HG03280 (cell line): Measurements from ENCODE around the gene MACROD1.

Source experiments
- ATAC-seq: cut with Tn5 transposase; IDR thresholded peaks from one replicate; pipeline ENCODE4 v1.9.1; 2021; ENCODE audit warnings: mild to moderate bottlenecking, moderate library complexity; ENCODE audit not compliant: unreplicated experiment

MACROD1 gene

DNA sequence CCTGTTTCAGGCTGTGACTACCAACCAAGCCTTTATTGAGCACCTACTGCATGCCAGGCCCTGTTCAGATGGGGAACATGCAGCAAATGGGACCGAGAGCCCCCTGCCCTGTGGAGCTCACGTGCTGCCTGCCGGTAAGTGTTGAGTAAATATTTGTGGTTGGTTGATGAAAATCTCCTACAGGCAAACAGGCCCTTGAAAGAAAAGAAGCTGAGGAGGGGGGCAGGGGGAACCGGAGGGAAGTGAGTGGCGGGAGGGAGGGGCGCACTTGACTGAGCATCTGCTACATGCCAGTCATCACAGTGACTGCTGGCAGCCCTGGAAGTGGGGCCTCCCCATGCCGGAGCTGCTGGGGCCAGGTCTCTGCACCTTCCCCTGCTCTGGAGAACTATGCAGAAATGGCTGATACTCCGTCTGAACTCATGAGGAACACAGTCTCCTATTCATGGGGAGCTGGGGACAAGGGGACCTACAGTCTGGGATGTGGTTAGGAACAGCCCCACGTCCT, 34.2 kb downstream of the MACROD1 start:
- no peak for ATAC-seq

DNA sequence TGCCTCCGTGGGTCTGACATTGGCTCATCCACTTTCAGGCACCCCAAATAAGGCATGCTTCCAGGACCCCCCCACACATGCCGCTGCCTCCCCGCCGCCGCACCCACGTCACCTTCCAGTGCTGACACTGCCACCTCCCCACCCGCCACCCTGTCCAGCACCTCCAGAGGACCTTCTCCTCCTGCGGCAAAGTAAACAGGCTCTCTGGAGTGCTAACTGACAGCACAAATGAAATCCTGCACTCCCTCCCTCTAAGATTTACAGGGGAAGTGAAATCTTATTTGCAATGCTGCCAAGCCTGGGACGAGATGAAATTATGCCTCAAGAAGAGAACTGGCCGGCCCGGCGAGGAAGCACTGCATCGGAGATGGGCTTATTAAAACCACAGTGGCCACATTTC, 35.3 kb downstream of the MACROD1 start:
- no peak for ATAC-seq

DNA sequence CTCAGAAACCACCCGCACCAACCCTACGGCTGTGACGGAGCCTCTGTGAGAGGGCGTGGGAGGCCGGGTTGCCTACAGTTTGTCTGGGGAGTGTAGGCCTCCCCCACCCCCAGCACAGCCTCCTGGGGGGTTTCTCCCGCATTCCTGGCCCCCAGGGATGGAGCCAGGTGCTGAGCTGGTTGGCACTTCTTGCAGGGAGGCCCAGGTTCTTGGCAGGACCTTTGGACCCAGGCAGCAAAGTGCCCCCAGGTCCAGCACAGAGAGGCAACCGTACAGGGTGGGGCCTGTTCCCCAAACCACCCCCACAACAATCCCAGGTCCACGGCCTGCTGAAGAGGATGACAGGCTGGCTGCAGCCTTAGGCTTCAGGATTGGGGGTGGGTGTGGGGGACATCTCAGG, 36.5 kb downstream of the MACROD1 start:
- no peak for ATAC-seq

DNA sequence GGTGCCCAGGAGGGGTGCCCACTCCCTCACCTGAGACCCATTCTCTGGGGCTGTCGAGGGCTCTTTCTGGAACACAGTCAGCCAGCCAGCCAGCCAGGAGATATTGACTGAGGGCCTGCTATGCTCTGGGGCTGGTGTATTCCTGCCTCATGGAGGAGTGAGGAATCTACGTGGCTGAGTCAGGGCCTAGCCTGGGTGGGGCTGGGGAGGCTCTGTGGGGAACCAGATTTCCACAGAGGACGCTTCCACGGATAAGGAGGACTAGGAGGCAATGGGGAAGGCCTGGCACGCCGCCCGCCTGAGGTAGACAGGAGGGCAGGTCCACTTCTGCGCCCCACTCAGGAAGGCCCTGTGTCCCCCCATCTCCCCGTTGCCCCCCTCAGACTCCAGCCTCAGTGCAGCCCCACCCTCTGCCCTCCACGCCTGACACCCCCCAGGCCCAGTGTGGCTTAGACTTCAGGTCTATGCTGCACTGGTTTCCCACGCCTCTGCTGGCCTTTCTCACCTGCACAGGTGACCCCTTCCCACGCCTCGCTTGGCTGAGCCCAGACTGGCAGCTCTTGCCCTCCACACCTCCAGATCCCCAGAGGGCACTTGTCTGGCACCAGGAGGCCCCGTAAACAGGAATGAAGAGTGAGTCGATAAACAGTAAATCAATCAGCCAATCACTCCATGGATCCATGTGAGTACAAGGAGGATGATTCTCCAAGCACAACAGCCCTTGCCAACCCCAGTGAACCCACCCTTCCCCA, 37.5 kb downstream of the MACROD1 start:
- no peak for ATAC-seq

DNA sequence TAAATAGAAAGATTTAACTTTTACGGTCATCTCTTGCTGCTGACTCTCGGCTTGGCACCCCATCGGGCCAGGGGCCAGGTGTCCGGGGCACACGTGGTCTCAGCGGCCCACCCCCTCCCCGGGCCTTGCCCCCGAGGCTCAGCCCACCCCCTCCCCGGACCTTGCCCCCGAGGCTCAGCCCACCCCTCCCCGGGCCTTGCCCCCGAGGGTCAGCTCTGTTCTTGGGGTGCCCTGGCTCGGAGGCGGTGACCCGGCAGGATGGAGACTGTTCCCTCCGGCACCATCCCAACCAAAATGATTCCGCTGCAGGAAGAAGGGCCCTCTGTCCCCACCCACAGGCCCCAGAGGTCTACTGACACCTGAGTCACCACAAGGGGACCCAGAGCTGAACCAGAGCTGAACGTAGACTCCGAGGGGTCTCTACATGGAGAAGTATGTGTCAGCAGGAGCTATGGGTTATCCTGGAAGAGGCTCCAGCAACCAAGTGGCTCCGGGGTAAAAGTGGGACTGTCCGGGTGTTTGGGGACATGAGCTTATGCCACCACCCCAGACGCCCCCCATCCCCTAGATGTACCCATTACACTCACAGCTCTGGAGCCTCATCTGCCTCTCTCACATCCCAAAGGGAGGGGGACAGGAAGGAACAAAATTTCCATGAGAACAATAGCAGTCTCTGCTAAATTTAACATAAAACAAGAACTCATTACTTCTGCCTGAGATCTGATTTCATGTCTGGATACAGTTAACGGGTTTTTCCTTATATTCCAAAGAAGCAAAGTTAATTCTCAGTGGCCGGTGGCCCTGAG, 38.4 kb downstream of the MACROD1 start:
- ATAC-seq: no peak

DNA sequence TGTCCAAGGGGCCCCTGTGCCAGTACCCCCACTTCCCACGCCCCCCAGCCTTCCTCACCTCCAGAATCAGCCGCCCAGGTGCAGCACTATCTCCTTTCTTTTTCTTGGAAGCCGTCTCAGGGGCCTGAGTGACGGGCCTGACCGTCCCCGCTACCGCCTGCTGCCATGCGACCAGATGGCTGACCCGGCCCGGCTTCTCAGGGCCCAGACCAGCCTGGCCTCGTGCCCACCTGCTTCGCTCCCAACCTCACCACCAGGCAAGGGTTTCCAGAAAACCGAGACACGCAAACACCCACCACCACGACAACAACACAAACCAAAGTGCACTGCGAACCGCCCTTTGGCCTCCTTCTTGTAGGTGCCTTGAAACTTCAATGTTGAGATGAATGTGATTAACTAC, 39.1 kb downstream of the MACROD1 start:
- no peak for ATAC-seq

DNA sequence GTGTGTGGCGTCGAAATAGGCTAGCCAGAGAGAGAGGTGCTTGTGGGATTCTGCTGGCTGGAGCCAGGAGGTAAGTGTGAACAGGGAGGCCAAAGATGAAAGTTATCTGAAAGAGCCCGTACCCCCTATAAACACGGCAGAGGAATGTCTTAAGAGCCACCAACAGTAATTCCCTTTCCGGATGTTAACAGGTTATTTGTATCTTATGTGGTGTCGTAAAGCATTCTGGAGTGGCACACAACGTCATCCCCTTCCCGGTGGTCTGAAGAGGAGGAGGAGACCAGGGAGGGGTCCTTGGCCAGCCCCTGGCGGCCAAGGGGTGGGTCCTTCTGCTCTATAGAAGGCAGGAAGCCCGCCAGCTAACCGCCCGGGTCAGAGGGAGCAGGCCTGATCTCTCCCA, 39.5 kb downstream of the MACROD1 start:
- no peak for ATAC-seq

DNA sequence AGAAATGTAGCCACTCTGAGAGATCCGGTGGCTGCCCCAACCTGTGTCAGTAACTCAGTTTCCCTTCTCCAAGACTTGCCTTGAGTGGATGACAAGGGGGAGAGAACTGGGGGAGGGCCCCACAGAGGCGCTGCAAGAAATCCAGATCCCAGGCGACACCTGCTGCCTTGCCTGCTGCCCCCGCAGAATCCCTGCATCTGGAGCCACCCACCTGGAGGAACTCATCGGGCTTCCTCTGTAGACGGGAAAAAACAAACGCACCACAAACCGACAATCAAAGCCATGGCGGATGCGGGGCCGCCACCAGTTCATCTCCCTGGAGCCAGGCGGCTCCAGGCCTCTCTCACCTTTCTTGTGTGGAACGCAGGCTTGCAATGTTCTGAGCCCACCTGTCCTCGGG, 40.2 kb downstream of the MACROD1 start:
- ATAC-seq: no peak

DNA sequence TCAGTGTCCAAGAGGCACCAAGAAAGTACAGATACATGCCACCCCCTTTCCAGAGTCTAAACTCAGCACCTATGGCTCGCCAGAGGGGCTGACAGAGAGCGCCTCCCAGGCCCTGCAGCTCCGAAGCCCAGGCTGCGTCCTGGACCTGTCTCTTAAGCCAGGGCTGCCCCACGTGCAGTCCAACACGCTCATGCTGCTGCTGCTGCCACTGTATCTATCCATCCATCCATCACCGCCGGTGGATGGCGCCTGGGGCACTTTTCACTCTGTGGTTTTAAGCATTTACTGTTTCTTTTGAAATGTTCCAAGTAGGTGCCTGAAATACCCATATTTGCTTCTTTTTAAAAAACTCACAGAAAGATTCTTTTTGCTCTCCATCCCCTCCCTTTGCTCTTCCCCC, 41.8 kb downstream of the MACROD1 start:
- ATAC-seq: no peak

DNA sequence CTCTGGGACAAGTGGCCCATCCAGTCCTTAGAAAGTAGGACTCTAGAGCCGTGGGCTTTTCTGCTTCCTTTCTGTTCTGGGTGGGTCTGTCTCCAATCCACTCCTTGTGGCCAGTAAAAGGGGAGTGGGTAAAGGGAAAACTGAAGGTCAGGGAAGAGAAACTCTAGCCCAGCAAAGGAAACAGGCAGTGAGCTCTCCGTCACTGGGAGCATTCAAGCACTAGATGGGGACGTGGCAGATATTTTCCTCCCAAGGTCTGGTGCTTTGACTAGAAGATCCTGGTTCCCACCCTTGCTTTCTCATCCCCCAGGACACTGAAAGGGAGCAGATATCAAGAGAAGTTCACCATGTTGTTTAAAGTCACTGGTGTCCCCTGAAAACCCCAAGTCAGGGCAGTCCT, 42.2 kb downstream of the MACROD1 start:
- ATAC-seq: no peak

DNA sequence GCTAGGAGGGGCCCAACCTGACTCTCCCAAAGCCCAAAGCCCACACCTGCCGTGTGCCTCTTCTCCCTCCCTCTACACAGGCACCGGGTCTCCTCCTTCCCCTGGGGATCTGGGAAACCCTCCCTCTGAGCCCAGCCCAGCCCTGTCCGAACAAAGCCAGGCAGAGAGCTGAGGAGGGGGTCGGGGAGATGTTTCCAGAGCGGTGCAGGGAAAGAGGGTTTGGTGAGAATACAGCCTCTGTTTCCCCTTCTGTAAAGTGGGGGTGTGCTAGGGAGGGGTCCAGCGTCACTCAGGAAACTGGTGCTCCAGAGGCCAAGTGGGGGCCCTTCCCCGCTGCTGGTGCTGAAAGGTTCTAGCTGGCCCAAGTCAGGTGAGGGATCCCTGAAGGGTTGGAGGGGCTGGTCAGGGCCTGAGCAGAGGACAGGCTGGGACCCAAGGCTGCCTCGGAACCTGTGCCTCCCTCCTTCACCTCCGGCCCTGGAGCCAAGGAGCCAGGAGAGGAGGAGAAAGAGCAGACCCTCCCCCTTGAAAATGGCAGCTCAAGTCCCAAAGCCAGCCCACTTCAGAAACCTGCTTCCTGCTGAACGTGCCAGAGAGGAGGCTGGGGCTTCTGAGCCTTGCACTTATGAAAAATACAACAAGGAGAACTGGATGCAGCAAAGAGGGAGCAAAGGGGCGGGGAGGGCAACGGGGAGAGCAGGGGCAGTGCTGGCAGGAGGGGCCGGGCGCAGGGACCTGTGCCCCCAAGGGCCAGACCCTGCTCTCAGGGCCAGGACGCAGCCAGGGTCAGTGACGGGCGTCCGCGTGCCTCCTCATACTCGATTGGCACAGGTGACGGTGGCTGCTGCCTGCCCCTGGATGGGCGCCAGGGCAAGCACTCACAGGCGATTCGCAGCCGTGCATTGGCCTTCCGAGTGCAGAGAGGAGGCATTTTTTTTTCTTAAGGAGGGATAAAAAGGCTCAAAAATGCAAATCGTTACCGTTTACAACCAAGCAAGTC, 43.2 kb downstream of the MACROD1 start:
- no peak for ATAC-seq

DNA sequence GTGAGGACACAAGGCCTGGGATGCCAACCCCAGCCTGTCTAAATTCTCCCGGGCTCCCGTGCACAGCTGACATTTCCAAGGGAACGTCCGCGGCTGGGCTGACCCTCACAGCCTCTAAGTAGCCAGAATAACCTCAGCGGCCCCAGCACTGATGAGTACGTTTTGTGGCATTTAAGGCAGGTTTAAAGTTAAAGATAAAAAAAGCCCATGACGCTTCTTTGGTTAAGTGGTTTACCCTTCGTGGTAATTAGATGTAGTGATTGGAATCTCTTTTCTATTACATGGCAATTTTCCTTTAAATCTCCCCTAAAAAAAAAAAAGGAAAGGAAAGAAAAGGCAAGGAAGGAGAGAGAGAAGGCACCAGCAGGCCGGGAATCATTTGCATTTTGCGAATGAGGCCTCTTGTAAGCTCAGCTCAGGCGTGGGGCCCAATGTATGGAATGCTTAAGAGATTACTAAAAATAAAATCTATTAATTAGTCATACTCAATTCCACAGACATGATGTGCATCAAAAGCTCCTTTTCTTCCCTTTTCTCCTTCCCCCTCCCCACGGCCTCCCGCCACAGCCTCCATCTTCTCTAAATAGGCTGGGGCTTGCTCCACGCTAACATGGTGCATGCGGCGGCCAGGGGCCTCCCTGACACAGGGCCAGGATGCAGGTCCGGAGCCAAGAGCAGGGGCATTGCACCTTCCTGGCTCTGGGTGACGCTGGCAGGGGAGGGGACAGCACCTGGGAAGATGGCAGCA, 44.1 kb downstream of the MACROD1 start:
- no peak for ATAC-seq

DNA sequence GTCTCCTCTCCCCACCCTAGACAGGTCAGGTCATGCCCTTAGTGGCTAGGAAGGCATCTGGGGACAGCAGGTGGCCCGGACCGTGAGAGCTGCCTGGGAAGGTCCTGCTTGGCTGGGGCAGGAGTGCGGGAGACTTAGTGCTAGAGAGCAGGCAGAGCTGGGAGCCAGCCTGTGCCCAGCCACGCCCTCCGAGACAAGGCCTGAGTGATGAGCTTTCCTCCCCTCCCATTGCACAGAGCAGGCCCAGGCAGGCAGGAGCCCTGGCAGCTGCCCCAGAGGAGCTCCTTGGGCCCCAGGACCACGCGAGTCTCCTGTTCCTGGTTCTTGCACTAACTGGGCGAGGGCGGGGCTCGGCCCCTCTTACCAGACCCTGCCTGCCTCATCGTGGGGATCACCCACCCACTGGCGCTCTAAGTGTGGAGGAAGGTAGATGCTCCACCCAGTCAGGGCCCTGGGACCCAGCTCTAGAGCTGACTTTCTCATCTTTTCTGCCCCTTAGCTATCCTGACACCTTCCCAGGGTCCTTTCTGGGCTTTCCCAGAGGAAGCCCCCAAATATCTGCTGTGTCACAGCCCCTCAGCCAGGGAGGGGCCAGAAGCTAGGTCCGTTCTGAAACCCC, 44.9 kb downstream of the MACROD1 start:
- no peak for ATAC-seq

DNA sequence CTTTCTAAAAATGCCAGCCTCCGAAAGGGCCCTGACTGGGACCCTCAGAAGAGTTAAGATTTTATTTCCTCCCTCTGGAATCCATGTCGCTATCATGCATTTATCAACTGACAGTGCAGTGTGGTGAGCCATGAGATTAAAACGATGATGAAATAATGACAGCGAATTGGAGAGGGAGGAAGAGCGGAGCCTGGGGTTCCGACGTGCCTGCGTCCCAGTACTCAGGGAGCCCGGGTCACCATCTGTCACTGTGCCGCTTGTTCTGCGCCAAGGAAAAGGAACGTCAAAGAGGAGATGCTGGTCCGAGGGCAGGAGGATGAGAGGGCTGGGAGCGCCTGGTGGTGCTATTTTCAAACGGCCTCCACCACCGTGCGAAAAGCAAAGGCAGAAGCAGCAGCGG, 46.2 kb downstream of the MACROD1 start:
- ATAC-seq: no peak

DNA sequence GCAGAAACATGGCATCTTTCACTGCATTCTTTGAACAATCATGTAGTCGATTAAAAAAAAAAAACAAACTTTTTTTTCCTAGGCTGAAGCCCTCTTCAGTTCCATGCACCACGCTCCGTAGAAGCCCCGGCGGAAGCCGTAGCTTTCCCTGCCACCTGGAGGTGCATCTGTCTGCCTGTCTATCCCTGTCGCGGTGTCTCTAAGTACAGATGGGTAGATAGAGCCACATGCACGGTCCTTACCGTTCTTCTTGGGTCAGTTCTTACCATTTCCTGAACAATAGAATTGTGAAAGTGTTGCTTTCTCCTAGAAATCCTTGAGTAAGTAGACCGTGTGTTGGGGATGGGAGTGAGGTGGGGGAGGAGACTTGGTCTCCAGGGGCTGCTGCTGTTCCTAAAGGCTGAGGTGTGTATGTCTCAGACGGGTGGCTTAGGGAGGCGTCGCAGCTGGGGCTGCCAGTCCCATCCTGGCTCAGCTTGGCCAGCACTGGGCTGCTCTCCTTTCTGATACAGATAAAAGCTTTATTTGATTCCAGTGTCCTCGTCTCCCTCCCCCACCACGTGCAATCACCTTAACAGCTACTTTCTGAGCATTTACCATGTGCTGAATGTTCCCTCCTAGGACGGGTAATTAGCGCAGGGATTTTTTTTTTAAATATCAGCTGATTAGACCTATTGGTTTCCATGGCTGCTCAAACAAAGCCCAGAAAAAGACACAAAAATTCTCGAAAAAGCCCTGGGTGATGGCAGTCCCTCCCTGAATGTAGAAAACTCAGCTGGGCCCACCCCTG, 46.8 kb downstream of the MACROD1 start:
- no peak for ATAC-seq

DNA sequence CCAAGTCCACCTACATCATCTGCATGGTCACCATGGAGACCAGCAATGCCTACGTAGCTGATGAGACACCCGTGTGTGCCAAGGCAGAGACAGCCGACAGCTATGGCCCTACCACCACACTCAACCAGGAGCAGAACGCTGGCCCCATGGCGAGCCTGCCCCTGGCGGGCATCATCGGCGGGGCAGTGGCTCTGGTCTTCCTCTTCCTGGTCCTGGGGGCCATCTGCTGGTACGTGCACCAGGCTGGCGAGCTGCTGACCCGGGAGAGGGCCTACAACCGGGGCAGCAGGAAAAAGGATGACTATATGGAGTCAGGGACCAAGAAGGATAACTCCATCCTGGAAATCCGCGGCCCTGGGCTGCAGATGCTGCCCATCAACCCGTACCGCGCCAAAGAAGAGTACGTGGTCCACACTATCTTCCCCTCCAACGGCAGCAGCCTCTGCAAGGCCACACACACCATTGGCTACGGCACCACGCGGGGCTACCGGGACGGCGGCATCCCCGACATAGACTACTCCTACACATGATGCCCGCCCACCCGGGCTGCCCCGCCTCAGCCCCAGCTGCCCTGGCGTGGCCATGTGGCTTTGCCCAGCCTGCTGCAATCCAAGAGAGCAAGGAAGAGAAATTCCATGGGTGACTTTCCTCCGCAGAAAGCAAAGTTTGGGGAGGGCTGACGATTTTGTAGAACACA, 48.0 kb downstream of the MACROD1 start:
- no peak for ATAC-seq

DNA sequence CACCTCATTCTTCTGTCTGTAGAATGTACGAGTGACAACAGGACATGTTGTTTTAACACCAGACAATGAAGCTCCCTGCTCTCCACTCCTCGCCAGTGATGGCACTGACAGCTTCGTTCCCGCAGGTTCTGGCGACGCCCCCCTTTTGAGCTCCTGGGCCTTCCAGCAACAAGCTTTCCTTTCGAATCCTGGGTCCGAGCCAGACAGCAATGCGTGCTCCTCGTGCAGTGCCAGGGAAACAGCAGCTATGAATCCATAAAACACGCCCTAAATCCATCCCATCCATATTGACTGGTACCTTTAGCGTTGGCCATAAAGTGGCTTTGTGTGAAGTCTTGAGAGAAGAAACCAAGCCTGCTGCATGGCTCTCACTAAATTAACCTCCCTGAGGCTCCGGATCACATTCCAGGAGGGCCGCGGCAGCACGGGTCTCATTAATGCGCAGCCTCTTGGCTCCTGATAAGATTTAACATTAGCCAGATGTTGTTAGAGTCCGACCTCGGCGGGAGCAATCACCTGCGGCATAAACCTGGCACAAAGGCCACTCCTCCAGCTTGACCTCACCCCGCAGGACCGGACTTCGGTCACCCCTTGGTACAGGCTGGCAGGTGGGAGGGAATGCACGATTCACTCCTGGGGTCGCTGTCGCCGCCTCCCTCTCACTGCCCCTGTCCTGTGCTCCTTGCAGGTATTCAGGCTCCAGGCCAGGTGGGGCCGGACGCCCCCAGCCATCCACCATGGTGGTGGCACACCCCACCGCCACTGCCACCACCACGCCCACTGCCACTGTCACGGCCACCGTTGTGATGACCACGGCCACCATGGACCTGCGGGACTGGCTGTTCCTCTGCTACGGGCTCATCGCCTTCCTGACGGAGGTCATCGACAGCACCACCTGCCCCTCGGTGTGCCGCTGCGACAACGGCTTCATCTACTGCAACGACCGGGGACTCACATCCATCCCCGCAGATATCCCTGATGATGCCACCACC, 50.1 kb downstream of the MACROD1 start:
- ATAC-seq: no peak
